Stimulated activated naive CD4-positive, alpha-beta T cell (primary cell): ENCODE results near the gene ABHD13.
A peak's percentile ranks its signal among the peaks of the same experiment; 100 is the strongest.
"Not testable (repeated sequence)": the region's sequence is repeated elsewhere in the genome, so short reads cannot be mapped to it uniquely, and the experiment has no call there.

Experiments used
- DNase-seq, 6 experiments: peaks; one replicate each; lab custom pipeline; 2025; lab: John Stamatoyannopoulos, UW

Gene ABHD13

DNA sequence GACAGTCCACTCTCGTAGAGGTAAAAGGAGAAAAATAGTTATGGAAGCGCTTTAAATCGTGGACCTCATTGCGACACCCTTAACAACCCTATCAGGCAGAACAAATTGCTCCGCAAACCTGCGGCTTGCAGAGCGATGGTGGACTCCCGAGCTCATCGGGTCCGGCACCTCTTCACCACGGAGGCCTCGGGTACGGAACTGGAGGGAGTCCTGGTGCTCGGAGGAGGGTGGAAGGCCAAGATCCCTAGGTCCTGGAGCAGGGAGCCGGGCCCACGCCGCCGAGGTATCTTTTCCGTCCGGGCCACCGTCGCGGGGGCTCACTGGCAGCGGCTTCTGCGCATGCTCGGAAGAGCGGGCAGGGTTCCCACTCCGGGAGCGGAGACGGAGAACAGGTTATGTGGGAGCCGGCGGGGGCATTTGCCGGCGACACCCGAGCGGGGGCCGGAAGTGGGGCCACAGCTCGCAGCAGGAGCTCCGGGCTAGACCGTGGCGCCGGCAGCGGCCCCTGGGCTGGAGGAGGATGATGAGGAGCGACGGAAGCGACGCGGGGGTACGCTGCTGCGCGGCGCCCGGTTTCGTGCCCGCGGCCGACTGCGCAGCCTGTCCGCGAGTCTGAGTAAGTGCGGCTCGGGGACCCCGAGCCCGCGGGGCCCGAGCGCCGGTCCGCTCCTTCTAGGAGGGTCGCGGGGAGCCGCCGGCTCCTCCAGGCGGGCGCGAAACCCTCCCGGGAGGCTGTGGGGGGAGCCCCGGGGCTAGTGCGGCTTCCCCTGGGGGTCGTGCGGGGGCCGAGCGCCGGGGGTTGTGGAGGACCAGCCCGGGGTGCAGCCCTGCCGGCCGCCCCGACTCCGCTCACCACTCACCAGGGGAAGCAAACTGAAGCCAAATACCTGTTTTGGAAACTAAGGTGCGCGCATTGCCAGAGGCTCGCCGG is at the start of gene ABHD13:
Gene ABHD13, plus strand, starts transcription at position 349 of the 931 bp plus-strand sequence. CDS start 10,827 bp downstream, outside the sequence.
- peak; percentile 85 to 95 (median 87) for DNase-seq

DNA sequence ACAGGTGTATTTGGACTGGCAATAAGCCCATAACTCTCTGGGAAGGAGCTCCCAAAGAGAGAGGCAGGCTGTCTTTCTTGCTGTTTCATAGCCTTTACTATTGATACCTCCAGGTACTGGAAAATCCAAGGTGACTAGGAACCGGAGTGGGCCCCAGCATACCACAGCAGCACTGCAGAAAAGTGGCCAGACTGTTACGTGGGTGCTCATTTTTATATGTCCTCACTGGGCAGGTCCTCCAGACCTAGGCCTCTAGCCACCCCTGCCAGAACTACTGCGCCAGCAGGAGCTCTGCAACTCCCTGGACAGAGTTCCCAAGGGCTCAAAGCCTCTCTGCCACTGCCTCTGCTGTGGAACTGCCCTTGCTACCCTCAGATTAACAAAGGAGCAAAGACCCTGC is 49.3 kb upstream of the ABHD13 start:
- no peak for DNase-seq

DNA sequence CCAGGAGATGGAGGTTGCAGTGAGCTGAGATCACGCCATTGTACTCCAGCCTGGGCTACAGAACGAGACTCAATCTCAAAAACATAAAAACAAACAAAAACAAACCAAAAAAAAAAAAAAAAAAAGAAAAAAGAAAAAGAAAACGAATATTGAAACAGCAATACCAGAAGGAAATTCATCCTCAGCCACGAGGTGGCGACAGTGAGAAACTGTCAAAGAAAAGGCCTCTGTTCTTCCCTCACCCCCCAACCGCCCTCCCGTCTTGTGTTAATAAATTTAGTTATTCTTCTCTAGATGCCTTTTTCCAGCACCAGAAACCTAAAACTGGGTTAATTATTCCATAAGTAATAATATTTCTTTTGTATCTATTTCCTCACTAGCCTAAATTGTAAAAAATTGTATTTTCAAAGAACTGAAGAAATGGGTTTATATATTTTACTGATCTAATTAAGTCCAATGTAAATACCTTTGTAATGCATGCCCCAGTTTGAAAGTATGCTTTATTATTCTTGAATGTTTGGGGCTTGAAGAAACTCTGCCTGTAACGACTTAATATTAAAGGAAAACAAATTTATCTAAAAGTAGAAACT is 41.4 kb upstream of the ABHD13 start:
- DNase-seq = peak in 5 of 6 experiments; percentile 14 to 34 (median 24)

DNA sequence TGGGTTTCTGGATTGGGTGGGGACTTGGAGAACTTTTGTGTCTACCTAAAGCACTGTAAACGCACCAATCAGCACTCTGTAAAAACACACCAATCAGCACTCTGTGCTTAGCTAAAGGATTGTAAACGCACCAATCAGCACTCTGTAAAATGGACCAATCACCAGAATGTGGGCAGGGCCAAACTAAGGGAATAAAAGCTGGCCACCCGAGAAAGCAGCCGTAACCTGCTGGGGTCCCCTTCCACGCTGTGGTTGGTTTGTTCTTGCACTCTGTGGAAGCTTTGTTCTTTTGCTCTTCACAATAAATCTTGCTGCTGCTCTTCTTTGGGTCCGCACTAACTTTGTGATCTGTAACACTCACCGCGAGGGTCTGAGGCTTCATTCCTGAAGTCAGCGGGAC is 40.1 kb upstream of the ABHD13 start:
- no peak for DNase-seq

DNA sequence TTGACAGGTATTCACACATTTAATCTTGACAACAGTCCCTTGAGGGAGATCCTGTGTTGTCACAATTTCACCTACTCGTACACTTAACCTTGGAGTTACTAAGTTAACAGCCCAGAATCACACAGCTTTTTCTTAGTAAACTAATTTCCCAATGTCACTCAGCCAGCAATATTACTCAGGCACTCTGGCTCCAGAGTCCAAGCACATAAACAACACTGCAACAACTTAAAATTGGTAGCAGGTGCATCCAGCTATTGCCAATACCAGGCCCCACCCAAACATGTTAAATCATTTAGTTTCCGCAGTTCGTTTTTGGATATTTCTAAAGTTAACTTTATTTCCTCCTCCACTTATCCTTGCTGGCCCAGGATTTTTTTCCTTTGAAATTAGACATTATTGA is 35.5 kb upstream of the ABHD13 start:
- DNase-seq = no peak

DNA sequence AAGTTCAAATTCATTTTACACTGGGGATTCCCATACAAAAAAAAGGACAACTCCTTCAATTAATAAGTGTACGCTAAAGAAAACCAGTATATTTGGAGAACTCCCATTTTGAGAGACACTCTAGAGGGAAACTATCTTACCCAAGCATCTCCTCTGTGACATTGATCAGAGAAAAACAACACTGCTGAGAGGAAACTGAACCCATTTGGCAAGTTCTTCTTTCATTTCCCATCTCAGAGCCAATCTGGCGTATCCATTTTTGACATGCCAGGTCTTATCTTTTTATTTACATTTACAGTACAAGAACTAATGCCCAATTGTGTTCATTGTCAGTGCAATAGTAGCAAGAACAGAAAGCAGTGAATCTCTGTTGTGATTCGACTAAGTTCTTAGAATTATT is 33.0 kb upstream of the ABHD13 start:
- no peak for DNase-seq

DNA sequence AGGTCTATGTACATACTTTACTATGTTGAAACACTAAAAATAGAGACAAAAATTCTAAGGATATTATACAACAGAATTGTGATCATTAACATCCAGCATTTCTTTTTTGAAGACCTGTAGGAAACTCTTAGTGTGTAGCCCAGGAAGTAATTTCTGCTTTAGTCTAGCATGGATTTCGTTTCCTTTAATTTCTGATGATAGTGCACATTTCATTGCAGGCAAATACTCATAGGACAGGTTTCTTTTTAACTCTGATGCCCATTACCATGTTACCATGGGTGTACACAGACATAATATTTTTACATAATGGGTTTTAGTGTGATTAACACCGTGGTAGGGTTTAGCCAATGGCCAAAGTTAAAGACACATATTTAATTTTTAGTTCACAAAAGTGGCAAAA is 29.9 kb upstream of the ABHD13 start:
- DNase-seq = no peak

DNA sequence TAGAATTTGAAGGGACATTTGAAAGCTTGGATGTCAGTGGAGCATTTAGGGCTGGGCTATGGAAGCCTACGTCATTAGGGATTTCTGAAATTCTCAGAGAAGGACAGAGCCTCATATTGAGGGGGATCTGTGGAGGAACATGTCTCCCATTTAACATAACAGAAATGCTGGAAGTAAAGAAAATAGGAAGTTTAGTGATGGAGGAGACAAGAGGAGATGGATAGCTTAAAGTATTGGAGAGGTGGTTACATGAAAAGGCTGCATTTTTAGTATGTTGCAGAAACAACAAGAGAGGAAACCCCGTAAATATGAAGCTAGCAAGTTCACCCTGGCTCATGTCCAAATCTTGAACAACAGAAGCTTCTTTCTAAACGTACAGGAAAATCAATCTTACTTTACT is 27.3 kb upstream of the ABHD13 start:
- no peak for DNase-seq

DNA sequence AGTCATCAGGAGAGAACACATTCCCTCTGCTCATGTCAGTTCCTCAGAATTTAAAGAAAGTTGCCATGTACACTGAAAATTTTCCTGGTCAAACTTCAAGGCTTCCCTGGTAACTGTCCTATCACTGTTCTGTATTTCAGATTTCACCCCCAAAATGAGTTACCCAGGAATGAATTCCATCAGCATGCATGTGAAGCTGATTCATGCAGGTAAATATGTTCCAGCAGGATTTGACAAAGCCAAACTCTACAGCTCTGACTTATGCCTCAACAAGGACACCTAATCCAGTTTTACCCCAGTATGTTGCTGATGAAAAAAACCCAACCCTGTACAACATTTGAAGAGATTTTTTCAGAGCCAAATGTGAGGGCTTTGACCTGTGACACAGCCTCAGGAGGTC is 24.4 kb upstream of the ABHD13 start:
- no peak for DNase-seq

DNA sequence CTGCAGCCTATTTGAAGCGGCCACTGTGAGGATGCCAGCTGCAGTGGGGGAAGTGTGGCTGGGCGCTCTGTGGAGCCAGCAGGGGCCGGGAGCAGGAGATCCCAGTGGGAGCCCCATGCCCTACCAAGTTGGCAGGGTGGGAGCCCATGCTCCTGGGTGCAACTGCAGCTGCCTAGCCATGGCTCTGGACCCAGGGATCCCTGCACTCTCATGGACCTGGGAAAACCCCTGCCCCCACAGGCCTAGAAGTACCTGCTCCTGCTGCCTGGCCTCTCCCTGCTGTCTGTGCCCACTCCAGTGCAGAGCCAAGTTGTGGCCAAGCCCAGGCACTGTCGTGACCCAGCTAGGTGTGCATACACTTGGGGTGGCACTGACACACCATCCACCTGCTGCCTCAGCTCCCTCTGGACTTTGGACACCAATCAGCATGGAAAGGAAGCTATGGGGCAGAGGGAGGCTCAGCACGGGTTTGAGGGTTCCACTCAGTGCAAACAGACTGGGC is 23.7 kb upstream of the ABHD13 start:
- DNase-seq = no peak

DNA sequence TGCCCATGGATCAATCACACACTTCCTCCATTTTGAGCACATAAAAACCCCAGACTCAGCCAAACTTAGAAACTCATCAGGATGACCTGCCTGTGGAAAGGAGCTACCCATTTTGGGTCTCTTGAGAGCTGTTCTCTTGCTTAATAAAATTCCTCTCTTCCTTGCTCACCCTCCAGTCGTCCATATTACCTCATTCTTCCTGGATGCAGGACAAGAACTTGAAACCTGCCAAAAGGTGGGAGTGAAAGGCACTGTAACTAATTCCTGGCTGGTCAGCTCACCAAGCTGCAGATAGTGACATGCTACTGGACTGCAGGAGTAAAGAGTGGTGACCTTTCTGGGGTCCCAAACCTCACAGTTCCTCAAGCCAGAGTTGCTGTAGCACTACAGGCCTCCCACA is 23.0 kb upstream of the ABHD13 start:
- DNase-seq = no peak

DNA sequence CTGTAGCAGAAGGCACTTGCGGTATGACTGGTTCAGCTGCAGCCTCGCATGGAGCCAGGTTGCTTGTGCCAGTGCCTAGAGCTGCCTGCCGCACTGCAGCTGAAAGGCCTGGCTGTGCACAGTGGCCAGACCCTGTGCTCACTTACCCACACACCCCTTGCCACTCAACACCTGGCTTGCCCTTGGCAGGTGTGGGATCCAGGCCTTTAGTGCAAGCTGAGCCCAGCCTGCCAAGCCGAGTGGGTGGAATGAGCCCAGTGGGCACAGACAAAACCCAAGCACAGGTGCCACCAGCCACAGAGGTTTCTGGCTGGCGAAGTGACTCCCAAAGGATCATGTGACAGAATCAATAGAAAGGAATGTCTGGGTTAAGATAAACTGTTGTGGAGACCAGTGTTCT is 22.3 kb upstream of the ABHD13 start:
- no peak for DNase-seq

DNA sequence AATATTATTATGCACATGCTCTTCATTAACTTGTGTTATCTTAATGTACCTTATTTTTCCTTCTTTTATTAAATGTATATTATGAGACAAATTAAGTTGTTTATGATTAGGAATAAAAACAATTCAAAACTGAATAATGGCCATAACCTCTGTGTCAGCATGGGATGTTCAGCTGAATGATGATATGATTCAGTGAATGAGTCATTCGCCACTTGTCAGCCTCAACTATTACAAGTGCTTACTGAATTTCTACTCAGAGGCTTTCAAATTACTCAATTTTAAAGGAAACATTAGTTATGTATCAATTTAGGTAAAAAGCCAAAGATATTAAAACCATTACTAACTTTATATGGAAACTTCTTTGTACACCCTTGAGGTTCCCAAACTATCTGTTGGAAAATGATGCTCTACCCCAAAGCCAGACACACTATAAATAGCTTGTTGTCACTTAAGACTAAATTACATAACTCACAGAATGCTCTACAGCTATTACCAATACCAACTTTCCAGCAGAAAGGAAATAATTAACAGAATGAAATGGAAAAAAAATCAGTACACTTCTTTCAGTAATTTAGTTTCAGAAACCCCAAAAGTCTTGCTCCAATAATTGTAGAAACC is 17.3 kb upstream of the ABHD13 start:
- DNase-seq = no peak

DNA sequence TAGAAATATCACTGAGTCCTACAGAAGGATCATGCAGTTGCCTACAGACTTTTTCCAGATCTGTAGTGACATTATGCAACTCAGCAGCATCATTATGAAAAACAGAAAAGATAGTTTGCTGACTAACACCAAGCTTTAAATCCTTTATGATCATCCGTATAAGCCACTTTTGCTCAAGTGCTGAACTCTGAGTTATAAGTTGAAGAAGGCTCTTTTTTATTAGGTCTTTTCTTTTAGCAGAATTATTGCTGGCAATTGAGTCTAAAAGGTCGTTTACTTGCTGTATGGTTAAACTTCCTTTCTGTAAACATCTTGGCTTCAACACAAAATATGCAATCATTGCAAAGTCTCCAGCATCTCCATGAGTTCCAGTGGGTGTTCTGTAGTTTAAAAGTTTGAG is 7.6 kb upstream of the ABHD13 start:
- no peak for DNase-seq

DNA sequence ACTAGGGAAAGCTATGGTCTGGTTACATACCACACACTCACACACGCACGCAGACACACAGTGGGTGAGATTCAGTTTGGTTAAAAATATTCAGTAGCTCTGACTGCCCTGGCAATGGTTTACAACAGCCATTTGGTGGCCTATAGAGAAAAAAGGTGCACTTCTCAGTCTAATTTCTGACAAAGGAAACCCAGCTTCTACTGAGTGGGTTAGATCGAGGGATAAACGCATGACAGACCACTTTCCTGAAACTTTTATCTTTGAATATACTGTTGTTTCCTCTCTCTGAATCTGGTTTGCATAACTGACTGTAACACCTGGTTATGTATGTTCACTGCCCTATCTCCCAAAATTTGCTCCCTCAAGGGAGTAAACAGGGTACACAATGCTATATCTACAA is 5.3 kb upstream of the ABHD13 start:
- DNase-seq = no peak

DNA sequence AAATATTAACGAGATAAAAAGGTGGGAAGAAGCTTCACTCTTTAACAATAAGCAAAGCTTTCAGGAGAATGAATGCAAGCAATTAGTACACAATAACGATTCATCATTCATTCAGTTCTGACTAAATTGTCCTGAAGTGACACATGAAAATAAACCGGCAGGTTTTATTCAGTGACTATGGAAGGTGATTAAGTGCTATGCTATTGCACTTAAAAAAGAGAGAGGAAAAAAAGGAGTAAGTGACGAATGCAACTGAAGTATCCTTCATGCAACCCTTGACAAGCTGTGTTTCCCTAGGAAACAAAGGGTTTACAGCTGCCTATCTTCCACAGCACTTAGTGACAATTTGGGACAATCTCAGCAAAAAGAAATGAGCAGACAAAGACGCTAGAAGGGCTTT is 4.2 kb upstream of the ABHD13 start:
- no peak for DNase-seq

DNA sequence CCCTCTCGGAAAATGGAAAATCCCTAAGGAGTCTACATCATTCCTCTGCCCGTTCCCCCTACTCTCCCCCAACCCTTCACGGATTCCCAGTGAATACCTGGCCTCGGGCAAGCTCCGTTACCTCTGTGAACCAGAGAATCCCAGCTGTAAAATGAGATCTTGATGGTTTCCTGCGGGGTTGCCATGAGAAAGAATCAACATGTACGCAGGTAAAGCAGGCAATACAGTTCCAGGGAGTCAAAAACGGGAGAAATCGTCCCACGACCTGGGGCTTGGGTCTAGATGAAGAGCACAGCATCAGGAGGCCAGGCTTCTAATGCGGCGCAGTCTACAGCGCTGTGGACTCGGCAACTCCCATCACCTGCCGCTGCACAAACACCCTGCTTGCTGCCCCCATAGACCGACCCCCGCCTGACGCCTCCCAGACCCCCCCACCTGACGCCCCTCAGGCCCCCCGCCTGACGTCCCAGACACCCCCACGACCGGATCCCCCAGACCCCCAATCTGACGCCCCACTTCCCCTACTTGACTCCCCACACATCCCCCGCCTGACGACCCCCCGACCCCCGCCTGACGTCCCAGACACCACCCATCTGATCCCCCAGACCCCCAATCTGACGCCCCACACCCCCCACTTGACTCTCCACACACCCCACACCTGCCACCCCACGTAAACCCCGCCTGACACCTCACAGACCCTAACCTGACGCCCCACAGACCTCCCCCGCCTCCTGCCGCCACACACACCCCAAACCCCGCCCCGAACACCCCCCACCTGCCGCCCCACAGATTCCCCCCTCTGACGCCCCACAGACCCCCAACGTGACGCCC is 3.5 kb upstream of the ABHD13 start:
- DNase-seq = peak in 4 of 6 experiments; percentile 13 to 49 (median 27)

DNA sequence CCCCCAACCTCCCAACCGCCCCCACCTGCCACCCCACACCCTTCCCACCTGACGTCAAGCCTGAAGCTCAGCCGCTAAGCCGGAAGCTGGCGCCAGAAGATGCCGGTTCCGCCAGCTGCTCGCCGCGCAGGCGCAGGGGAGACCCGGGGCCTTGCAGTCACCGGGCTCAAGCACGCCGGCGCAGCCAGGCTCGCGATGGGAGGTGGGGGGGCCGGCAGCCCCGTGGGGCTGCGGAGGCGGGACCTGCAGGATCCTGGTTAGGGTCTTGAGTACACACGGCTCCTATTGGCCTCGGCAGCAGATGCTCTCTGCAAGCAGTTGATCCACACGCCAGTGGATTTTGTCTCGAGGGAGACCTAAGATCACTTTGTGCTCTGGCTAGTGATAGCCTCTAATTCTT is 2.8 kb upstream of the ABHD13 start, which contains the start of gene LIG4:
Gene LIG4, minus strand, starts transcription at position 101 of the 400 bp plus-strand sequence. CDS start 4,268 bp downstream, outside the sequence.
- peak; percentile 83 to 92 (median 90) for DNase-seq

DNA sequence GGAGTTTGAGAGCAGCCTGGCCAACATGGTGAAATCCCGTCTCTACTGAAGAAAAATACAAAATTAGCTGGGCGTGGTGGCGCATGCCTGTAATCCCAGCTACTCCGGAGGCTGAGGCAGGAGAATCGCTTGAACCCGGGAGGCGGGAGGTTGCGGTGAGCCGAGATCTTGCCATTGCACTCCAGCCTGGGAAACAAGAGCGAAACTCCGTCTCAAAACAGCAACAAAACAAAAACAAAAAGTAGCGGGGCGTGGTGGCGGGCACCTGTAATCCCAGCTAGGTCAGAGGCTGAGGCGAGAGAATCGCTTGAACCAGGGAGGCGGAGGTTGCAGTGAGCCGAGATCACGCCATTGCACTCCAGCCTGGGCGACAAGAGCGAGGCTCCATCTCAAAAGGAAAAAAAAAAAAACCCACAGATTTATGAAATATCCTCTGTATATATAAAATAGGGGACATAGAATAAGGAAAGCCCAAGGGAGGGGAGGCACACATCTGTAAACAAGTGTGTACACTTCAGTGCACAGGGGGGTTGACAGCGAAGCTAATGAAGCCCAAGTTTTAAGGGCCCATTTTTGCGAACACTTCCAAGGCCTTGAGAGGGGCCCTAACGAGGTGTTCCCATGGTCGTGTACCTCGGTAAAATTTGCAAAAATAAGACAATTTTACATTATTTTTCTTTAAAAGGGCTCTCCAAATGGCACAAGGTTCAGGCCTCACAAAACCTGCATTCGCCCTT is 717 bp upstream of the ABHD13 start:
- not testable (repeated sequence) for DNase-seq

DNA sequence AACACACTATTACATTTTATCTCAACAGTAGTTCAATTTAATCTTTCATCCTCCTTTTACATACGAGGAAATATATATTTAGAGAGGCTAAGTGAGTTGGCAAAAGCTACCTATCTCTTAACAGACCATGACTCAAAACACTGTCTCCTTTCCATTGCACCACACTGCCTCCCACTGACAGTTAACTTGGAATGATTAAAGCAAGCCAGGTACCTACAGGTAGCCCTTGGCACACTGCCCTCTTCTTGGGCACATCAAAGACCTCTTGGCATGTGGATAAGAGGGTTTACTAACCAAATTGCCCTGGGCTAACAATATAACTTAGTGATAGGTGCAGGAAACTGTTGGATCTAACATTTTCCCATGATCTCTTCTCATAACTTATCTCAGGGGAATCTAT is 1.8 kb downstream of the ABHD13 start:
- DNase-seq = peak in 1 of 6 experiments; percentile 11
